ENCODE measurements around the gene CXCR3. TPM values are rescaled to one million over a fixed set of nuclear protein-coding genes. Genes with fewer than 3 reads are reported as not detected.

The CXCR3 gene
- total and polyA plus RNA-seq, 2 of the 13 experiments (the other 11 are each of a cell fraction or from before 2014, with no cell fraction given) = 0.18 TPM; not detected in 1

DNA sequence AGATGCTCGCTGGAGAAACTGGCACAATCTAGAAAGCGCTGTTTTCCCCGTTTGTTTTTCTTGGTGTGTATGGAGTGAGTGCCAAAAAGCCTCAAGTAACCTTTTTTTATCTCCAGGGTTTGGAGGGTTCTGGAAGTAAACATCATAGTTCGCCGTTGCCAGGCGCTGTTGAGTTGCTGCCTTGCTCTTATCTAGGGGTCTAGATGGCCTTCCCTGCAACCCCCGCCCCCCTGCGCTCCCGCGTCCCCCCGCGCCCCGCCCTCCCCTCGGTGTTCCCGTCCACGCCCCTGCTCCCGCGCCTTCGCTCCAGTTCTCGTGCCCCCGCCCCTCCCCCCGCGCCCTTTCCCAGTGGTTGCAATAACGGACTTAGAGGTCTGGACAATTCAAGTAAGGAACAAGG is 40.6 kb downstream of the CXCR3 start (continued):
- TF ChIP-seq, protein P1, sequence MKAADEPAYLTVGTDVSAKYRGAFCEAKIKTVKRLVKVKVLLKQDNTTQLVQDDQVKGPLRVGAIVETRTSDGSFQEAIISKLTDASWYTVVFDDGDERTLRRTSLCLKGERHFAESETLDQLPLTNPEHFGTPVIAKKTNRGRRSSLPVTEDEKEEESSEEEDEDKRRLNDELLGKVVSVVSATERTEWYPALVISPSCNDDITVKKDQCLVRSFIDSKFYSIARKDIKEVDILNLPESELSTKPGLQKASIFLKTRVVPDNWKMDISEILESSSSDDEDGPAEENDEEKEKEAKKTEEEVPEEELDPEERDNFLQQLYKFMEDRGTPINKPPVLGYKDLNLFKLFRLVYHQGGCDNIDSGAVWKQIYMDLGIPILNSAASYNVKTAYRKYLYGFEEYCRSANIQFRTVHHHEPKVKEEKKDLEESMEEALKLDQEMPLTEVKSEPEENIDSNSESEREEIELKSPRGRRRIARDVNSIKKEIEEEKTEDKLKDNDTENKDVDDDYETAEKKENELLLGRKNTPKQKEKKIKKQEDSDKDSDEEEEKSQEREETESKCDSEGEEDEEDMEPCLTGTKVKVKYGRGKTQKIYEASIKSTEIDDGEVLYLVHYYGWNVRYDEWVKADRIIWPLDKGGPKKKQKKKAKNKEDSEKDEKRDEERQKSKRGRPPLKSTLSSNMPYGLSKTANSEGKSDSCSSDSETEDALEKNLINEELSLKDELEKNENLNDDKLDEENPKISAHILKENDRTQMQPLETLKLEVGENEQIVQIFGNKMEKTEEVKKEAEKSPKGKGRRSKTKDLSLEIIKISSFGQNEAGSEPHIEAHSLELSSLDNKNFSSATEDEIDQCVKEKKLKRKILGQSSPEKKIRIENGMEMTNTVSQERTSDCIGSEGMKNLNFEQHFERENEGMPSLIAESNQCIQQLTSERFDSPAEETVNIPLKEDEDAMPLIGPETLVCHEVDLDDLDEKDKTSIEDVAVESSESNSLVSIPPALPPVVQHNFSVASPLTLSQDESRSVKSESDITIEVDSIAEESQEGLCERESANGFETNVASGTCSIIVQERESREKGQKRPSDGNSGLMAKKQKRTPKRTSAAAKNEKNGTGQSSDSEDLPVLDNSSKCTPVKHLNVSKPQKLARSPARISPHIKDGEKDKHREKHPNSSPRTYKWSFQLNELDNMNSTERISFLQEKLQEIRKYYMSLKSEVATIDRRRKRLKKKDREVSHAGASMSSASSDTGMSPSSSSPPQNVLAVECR (CRISPR knock-in tag; IDR thresholded peaks at IDR 0.05; ENCODE audit: borderline replicate concordance) = no peak
- TF ChIP-seq, protein P2, sequence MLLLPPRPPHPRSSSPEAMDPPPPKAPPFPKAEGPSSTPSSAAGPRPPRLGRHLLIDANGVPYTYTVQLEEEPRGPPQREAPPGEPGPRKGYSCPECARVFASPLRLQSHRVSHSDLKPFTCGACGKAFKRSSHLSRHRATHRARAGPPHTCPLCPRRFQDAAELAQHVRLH (CRISPR knock-in tag; IDR thresholded peaks at IDR 0.05; ENCODE audit: borderline replicate concordance, low read depth) = no peak
- TF ChIP-seq HDAC6 (IDR thresholded peaks at IDR 0.05; ENCODE audit: low read depth, low read length) (no peak), ZNF850 (CRISPR knock-in tag; conservative IDR thresholded peaks at IDR 0.05) (no peak), ZNF160 (CRISPR knock-in tag; IDR thresholded peaks at IDR 0.05) (no peak), ATF7-NPFF (CRISPR knock-in tag; IDR thresholded peaks at IDR 0.05; ENCODE audit: low read depth) (no peak), ZKSCAN1 (IDR thresholded peaks at IDR 0.05; ENCODE audit: low read length) (no peak), ZKSCAN8 (CRISPR knock-in tag; IDR thresholded peaks at IDR 0.05; ENCODE audit: borderline replicate concordance) (no peak), ZNF335 (CRISPR knock-in tag; IDR thresholded peaks at IDR 0.05) (no peak), NKX3-1 (CRISPR knock-in tag; IDR thresholded peaks at IDR 0.05) (no peak), ZC3H4 (CRISPR knock-in tag; IDR thresholded peaks at IDR 0.05; ENCODE audit: borderline replicate concordance) (no peak)
- TF ChIP-seq, protein P3, sequence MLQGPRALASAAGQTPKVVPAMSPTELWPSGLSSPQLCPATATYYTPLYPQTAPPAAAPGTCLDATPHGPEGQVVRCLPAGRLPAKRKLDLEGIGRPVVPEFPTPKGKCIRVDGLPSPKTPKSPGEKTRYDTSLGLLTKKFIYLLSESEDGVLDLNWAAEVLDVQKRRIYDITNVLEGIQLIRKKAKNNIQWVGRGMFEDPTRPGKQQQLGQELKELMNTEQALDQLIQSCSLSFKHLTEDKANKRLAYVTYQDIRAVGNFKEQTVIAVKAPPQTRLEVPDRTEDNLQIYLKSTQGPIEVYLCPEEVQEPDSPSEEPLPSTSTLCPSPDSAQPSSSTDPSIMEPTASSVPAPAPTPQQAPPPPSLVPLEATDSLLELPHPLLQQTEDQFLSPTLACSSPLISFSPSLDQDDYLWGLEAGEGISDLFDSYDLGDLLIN (CRISPR knock-in tag; IDR thresholded peaks at IDR 0.05; ENCODE audit: borderline replicate concordance) = no peak
- TF ChIP-seq, protein P4, sequence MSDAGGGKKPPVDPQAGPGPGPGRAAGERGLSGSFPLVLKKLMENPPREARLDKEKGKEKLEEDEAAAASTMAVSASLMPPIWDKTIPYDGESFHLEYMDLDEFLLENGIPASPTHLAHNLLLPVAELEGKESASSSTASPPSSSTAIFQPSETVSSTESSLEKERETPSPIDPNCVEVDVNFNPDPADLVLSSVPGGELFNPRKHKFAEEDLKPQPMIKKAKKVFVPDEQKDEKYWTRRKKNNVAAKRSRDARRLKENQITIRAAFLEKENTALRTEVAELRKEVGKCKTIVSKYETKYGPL (CRISPR knock-in tag; IDR thresholded peaks at IDR 0.05) = no peak
- TF ChIP-seq, protein P5, sequence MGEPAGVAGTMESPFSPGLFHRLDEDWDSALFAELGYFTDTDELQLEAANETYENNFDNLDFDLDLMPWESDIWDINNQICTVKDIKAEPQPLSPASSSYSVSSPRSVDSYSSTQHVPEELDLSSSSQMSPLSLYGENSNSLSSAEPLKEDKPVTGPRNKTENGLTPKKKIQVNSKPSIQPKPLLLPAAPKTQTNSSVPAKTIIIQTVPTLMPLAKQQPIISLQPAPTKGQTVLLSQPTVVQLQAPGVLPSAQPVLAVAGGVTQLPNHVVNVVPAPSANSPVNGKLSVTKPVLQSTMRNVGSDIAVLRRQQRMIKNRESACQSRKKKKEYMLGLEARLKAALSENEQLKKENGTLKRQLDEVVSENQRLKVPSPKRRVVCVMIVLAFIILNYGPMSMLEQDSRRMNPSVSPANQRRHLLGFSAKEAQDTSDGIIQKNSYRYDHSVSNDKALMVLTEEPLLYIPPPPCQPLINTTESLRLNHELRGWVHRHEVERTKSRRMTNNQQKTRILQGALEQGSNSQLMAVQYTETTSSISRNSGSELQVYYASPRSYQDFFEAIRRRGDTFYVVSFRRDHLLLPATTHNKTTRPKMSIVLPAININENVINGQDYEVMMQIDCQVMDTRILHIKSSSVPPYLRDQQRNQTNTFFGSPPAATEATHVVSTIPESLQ (CRISPR knock-in tag; conservative IDR thresholded peaks at IDR 0.05) = no peak

Data from HepG2 (cell line).